ENCODE data around the gene NOC4L. TPM values are rescaled to one million over a fixed set of nuclear protein-coding genes. Genes with fewer than 3 reads are reported as not detected.

NOC4L gene
- total RNA-seq, 6 experiments from 2014 or later = 7.4 to 9.7 (median 8.3) TPM

DNA sequence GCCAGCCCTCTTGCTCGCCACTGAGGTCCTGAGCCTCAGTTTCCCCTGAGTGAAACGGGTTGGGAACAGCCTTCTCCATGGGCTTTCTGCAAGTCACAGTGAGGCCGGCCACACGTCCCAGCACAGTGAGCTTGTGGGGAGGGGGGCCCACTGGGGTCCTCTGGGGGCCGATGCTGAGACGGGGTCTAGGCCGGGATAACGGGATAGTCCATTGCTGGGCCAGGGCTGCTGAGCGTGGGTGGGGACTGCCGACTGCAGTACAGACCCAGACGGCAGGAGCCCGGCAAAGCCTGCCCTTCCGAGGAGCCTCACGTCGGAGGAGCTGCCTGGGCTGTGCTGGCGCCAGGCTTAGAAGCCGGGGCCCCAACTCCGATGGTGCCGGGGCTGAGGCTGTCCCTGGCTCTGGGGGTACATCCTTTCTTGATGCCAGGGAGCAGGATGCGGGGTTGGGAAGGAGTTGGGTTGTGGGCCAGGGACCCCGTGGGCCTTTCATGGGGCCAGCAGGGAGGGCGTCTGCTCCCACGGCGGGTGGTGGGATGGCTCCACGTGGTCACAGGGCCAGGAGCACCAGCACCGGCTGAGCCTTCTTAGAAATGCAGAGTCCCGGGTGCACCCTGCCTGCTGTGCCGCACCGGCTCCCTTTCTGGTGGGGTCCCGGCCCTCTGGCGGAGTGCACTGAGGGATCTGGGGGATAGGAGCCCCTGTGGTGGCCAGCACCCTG, 24.2 kb downstream of the NOC4L start:
- no peak for ATAC-seq
- 87% methylated on average over 3 of the region's 31 CpGs for WGBS (ENCODE audit: insufficient coverage, low coverage, low lambda C conversion rate, missing lambda C conversion rate)
- no peak overlapping the region for H3K4me3 ChIP-seq
- TF ChIP-seq, protein P1, sequence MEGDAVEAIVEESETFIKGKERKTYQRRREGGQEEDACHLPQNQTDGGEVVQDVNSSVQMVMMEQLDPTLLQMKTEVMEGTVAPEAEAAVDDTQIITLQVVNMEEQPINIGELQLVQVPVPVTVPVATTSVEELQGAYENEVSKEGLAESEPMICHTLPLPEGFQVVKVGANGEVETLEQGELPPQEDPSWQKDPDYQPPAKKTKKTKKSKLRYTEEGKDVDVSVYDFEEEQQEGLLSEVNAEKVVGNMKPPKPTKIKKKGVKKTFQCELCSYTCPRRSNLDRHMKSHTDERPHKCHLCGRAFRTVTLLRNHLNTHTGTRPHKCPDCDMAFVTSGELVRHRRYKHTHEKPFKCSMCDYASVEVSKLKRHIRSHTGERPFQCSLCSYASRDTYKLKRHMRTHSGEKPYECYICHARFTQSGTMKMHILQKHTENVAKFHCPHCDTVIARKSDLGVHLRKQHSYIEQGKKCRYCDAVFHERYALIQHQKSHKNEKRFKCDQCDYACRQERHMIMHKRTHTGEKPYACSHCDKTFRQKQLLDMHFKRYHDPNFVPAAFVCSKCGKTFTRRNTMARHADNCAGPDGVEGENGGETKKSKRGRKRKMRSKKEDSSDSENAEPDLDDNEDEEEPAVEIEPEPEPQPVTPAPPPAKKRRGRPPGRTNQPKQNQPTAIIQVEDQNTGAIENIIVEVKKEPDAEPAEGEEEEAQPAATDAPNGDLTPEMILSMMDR (IDR thresholded peaks at IDR 0.05) = no peak
- TF ChIP-seq POLR2A (IDR thresholded peaks at IDR 0.05) = no peak
- DNase-seq = peak in 2 of 3 donors; percentile 16 to 49
- H3K27ac ChIP-seq = no peak overlapping the region
- H3K36me3 ChIP-seq = no peaks in the 10 kb centered on the region
- intact Hi-C loops (cut with DNase I) = no loop called here
- no peaks in the 10 kb centered on the region for H3K9me3 ChIP-seq
- no peaks in the 10 kb centered on the region for H3K4me1 ChIP-seq
- H3K27me3 ChIP-seq = no peaks in the 10 kb centered on the region

DNA sequence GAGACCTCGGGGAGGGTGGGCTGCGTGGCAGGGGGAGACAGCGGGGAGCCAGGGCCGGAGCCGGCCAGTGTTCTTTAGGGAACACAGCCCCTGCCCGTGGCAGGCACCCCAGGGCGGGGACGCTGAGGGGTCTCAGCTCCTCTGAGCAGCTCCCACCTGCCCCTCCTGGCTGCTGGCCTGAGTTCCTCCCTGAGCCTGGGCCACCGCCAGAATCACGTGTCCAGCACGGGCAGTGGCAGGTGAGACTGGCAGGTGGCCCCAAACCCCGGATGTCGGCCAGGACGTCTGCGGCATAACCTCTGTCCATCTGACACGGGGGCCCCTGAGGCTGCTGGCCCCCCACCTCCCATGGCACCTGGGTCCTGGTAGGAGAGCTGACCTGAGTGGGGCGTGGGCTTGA, 25.1 kb downstream of the NOC4L start:
- TF ChIP-seq, protein P1 (IDR thresholded peaks at IDR 0.05) = no peak
- no peak for TF ChIP-seq POLR2A (IDR thresholded peaks at IDR 0.05)
- H3K4me3 ChIP-seq = no peak overlapping the region
- no peaks in the 10 kb centered on the region for H3K4me1 ChIP-seq
- no peaks in the 10 kb centered on the region for H3K27me3 ChIP-seq
- H3K36me3 ChIP-seq = no peaks in the 10 kb centered on the region
- no peak overlapping the region for H3K27ac ChIP-seq
- intact Hi-C loops (cut with DNase I) = no loop called here
- DNase-seq (peak in 2 of 3 donors; percentile 12 to 37), ATAC-seq (peak in 1 of 4 donors; percentile 16)
- WGBS (ENCODE audit: insufficient coverage, low coverage, low lambda C conversion rate, missing lambda C conversion rate) = no CpG with 5 or more reads among the region's 17 CpGs
- no peaks in the 10 kb centered on the region for H3K9me3 ChIP-seq

DNA sequence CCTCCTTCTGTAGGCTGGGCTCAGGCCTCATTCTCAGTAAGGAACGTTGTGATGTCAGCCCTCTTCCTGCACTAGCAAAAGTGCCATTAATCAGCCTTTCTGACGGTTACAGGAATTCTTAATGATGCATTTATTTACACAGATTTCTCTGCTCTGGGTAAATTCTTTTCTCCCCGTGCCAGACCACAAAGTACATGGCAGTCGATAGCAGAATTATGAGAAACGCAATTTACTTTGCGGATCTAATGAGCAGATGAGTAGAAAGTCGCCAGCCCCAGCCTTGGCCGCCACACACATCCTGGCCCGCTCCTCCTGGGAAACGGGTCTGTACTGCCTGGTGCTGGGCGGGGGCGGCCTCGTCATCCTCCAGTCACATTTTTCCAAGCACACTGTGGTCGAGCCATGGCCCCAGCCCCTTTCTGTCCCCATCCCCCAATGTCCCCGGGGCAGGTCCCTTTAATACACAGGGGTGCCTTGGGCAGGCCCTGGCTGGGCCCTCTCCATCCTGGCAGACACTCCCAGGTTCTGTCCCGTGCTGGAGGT, 25.9 kb downstream of the NOC4L start:
- intact Hi-C loops (cut with DNase I) = no loop called here
- TF ChIP-seq, protein P1 (IDR thresholded peaks at IDR 0.05) = no peak
- no peak for TF ChIP-seq POLR2A (IDR thresholded peaks at IDR 0.05)
- Histone ChIP-seq H3K36me3 (no peaks in the 10 kb centered on the region), H3K4me1 (no peaks in the 10 kb centered on the region), H3K9me3 (no peaks in the 10 kb centered on the region), H3K4me3 (no peak overlapping the region), H3K27me3 (no peaks in the 10 kb centered on the region), H3K27ac (no peak overlapping the region)
- ATAC-seq (peak in 1 of 4 donors; percentile 15), DNase-seq (peak in 2 of 3 donors; percentile 24 to 44)
- WGBS (ENCODE audit: insufficient coverage, low coverage, low lambda C conversion rate, missing lambda C conversion rate) = 7% methylated on average over 5 of the region's 16 CpGs

DNA sequence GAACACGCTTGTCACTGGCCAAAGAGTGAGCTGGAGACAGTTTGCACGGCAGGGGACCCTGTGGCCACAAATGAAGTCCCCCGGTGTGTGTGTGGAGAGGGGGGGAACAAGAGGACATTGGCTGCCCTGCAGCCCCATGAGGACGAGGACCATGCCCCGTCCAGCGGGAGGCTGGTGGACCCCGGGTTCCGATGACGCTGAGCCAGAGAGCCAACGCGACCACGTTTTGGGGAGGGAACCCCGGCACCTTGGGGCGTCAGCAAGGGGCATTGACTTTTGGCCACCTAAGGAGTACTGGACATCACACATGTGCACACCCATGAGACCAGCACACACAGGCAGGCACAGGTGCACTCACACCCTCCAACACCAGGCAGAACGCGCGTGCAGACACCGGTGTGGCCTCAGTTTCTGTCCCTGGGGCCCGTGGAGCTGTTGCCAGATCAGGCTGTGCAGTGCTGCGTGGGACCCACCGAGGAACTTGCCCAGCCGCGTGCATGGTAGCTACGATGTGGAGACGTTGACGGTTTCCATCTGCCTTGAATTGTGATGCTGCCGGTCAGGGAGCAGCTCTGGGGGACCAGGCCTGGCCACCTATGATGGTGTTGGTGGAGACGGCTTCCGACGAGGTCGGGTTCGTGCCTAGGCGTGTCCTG, 26.5 kb downstream of the NOC4L start:
- no peak overlapping the region for H3K4me3 ChIP-seq
- no peak overlapping the region for H3K27ac ChIP-seq
- H3K36me3 ChIP-seq = no peaks in the 10 kb centered on the region
- intact Hi-C loops (cut with DNase I) = no loop called here
- no peaks in the 10 kb centered on the region for H3K4me1 ChIP-seq
- TF ChIP-seq, protein P1 (IDR thresholded peaks at IDR 0.05) = no peak
- no peak for TF ChIP-seq POLR2A (IDR thresholded peaks at IDR 0.05)
- ATAC-seq (no peak), DNase-seq (peak in 2 of 3 donors; percentile 18 to 53)
- WGBS (ENCODE audit: insufficient coverage, low coverage, low lambda C conversion rate, missing lambda C conversion rate) = 65% methylated on average over 7 of the region's 33 CpGs
- no peaks in the 10 kb centered on the region for H3K9me3 ChIP-seq
- H3K27me3 ChIP-seq = no peaks in the 10 kb centered on the region

Data from right lobe of liver (tissue), 6 donors.